Stomach (tissue), 4 donors: Measurements from ENCODE around the gene TNFRSF21.

ENCODE experiments used
- POLR2AphosphoS5 ChIP-seq, 3 donors: sonication (generic); formaldehyde crosslinking; IDR thresholded peaks; one replicate each; pipeline ENCODE4 v1.6.1; 2016; ENCODE audit warnings: antibody characterized with exemption in 3 of 3
- TF ChIP-seq, protein P1 (sequence below), 7 experiments: fragments of 450-650 bp in 4 of 7; fragments of 200-600 bp in 3 of 7; sonication (generic) in 3 of 7; IDR thresholded peaks; one replicate each; pipeline ENCODE4 v1.5.1; 2016 to 2019; ENCODE audit warnings: antibody characterized with exemption in 7 of 7, control low read depth in 2 of 7, mild to moderate bottlenecking in 1 of 7

DNA sequence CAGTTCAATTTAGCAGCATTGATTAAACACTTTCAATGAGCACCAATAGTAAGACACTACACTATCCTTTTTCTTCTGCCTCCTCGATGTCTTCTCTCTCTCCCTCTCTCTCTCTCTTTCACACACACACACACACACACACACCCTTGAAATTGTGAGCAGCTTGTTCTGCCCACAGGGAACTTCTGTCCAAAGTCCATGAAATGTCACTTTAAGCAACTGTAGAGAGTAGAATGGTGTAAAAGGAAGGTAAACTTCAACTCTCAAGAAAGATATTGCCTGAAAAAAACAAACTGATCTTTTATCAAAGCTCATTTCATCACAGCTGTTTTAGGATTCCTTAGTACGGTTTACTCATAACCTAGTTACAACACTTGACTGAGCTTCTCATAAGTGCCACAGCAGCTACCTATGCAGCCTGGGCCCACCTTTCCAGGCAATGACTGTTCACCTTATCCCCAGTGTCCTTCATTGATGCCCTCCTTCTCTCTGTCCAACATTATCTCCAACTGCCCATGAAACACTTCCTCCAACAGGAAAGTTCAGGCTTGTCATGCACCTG, 107.0 kb downstream of the TNFRSF21 start:
- TF ChIP-seq, protein P1, sequence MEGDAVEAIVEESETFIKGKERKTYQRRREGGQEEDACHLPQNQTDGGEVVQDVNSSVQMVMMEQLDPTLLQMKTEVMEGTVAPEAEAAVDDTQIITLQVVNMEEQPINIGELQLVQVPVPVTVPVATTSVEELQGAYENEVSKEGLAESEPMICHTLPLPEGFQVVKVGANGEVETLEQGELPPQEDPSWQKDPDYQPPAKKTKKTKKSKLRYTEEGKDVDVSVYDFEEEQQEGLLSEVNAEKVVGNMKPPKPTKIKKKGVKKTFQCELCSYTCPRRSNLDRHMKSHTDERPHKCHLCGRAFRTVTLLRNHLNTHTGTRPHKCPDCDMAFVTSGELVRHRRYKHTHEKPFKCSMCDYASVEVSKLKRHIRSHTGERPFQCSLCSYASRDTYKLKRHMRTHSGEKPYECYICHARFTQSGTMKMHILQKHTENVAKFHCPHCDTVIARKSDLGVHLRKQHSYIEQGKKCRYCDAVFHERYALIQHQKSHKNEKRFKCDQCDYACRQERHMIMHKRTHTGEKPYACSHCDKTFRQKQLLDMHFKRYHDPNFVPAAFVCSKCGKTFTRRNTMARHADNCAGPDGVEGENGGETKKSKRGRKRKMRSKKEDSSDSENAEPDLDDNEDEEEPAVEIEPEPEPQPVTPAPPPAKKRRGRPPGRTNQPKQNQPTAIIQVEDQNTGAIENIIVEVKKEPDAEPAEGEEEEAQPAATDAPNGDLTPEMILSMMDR (IDR thresholded peaks at IDR 0.05): no peak
- TF ChIP-seq POLR2AphosphoS5 (IDR thresholded peaks at IDR 0.05): no peak
